ENCODE measurements around the gene APOL4. TPM values are rescaled to one million over a fixed set of nuclear protein-coding genes. Genes with fewer than 3 reads are reported as not detected.
"Not testable (repeated sequence)": the region's sequence is repeated elsewhere in the genome, so short reads cannot be mapped to it uniquely, and the experiment has no call there.

The APOL4 gene
- total RNA-seq, 1 donor from 2014 or later, result 9.8 TPM

GRCh38 chr22:36211237-36211861 lies 9.7 kb upstream of the APOL4 start:
- no peak for DNase-seq (ENCODE audit: low spot score)
- intact Hi-C loops (cut with DNase I), result no loop called here
- ATAC-seq, result no peak

- intact Hi-C loops (cut with DNase I), result no loop called here
- DNase-seq (ENCODE audit: low spot score) (no peak), ATAC-seq (no peak)
Measured at GRCh38 chr22:36210224-36210623, 8.6 kb upstream of the APOL4 start.

- DNase-seq (ENCODE audit: low spot score); intact Hi-C loops (cut with DNase I); ATAC-seq: not testable (repeated sequence)
Measured at GRCh38 chr22:36209488-36209908, 7.9 kb upstream of the APOL4 start.

- ATAC-seq (no peak), DNase-seq (ENCODE audit: low spot score) (no peak)
- intact Hi-C loops (cut with DNase I), result no loop called here
Measured at GRCh38 chr22:36208914-36209313, 7.3 kb upstream of the APOL4 start.

- intact Hi-C loops (cut with DNase I), result no loop called here
- peak; percentile 53 for ATAC-seq
- no peak for DNase-seq (ENCODE audit: low spot score)
Measured at GRCh38 chr22:36208162-36208765, 6.7 kb upstream of the APOL4 start.

GRCh38 chr22:36206255-36206654 lies 4.6 kb upstream of the APOL4 start:
- intact Hi-C loops (cut with DNase I), result no loop called here
- no peak for DNase-seq (ENCODE audit: low spot score)
- no peak for ATAC-seq

GRCh38 chr22:36205573-36205972 lies 4.0 kb upstream of the APOL4 start:
- DNase-seq (ENCODE audit: low spot score); ATAC-seq; intact Hi-C loops (cut with DNase I): not testable (repeated sequence)

- ATAC-seq (no peak), DNase-seq (ENCODE audit: low spot score) (no peak)
- intact Hi-C loops (cut with DNase I), result no loop called here
Measured at GRCh38 chr22:36204632-36205015, 3.0 kb upstream of the APOL4 start.

- intact Hi-C loops (cut with DNase I), result no loop called here
- DNase-seq (ENCODE audit: low spot score), result no peak
- ATAC-seq, result no peak
Measured at GRCh38 chr22:36204001-36204631, 2.5 kb upstream of the APOL4 start.

- intact Hi-C loops (cut with DNase I); DNase-seq (ENCODE audit: low spot score); ATAC-seq: not testable (repeated sequence)
Measured at GRCh38 chr22:36203441-36203840, 1.8 kb upstream of the APOL4 start.

GRCh38 chr22:36202906-36203305 lies 1.3 kb upstream of the APOL4 start:
- intact Hi-C loops (cut with DNase I); ATAC-seq; DNase-seq (ENCODE audit: low spot score): not testable (repeated sequence)

GRCh38 chr22:36201025-36201424 lies 584 bp downstream of the APOL4 start:
- ATAC-seq, result peak; percentile 31
- intact Hi-C loops (cut with DNase I), result not testable (repeated sequence)

GRCh38 chr22:36199001-36199551 lies 2.5 kb downstream of the APOL4 start:
- intact Hi-C loops (cut with DNase I), result loop anchor here (5.0 kb wide), 1 partner anchor 88 kb away; no protein-coding TSS in a partner anchor
- no peak for ATAC-seq
- DNase-seq (ENCODE audit: low spot score), result no peak

More at GRCh38 chr22:36201025-36201424, 584 bp downstream of the APOL4 start:
- not testable (repeated sequence) for DNase-seq (ENCODE audit: low spot score)

- intact Hi-C loops (cut with DNase I), result loop anchor here (5.0 kb wide), 1 partner anchor 89 kb away; no protein-coding TSS in a partner anchor
- ATAC-seq, result no peak
- no peak for DNase-seq (ENCODE audit: low spot score)
Measured at GRCh38 chr22:36198536-36198935, 3.1 kb downstream of the APOL4 start.

- DNase-seq (ENCODE audit: low spot score) (no peak), ATAC-seq (peak; percentile 64)
- intact Hi-C loops (cut with DNase I), result loop anchor here (5.0 kb wide), 1 partner anchor 90 kb away; no protein-coding TSS in a partner anchor
Measured at GRCh38 chr22:36197514-36198146, 4.0 kb downstream of the APOL4 start.

- intact Hi-C loops (cut with DNase I), result loop anchor here (5.0 kb wide), 1 partner anchor 90 kb away; no protein-coding TSS in a partner anchor
- ATAC-seq (peak; percentile 62), DNase-seq (ENCODE audit: low spot score) (no peak)
Measured at GRCh38 chr22:36197065-36197440, 4.6 kb downstream of the APOL4 start.

- DNase-seq (ENCODE audit: low spot score), result no peak
- ATAC-seq, result no peak
- intact Hi-C loops (cut with DNase I), result loop anchor here (5.0 kb wide), 1 partner anchor 91 kb away; no protein-coding TSS in a partner anchor
Measured at GRCh38 chr22:36196254-36197064, 5.2 kb downstream of the APOL4 start.

- DNase-seq (ENCODE audit: low spot score), result peak; percentile 77
- ATAC-seq, result peak; percentile 60
- intact Hi-C loops (cut with DNase I), result loop anchor here (5.0 kb wide), 1 partner anchor 92 kb away; no protein-coding TSS in a partner anchor
Measured at GRCh38 chr22:36194971-36195370, 6.6 kb downstream of the APOL4 start.
